Measurements from ENCODE around the gene CDH4.

Gene CDH4

GRCh38 chr20:61972636-61973508 is 720.8 kb downstream of the CDH4 start:
- TF ChIP-seq ZNF350 (tag by site-specific recombination; IDR thresholded peaks at IDR 0.05) = no peak
- TF ChIP-seq INSM2 (tag by site-specific recombination; IDR thresholded peaks at IDR 0.05) = no peak
- no peak for TF ChIP-seq ZBTB17 (tag by site-specific recombination; IDR thresholded peaks at IDR 0.05)
- TF ChIP-seq PRDM6 (tag by site-specific recombination; IDR thresholded peaks at IDR 0.05) = no peak
- no peak for TF ChIP-seq ZNF416 (tag by site-specific recombination; IDR thresholded peaks at IDR 0.05)
- no peak for TF ChIP-seq ZNF394 (tag by site-specific recombination; IDR thresholded peaks at IDR 0.05; ENCODE audit: borderline replicate concordance)
- no peak for TF ChIP-seq EGR2 (tag by site-specific recombination; IDR thresholded peaks at IDR 0.05; ENCODE audit: low read depth)
- no peak for TF ChIP-seq ZNF623 (tag by site-specific recombination; IDR thresholded peaks at IDR 0.05)
- no peak for TF ChIP-seq ZNF510 (tag by site-specific recombination; IDR thresholded peaks at IDR 0.05; ENCODE audit: insufficient replicate concordance)
- TF ChIP-seq ZBTB26 (tag by site-specific recombination; optimal IDR thresholded peaks at IDR 0.05) = no peak
- no peak for TF ChIP-seq ZXDB (tag by site-specific recombination; IDR thresholded peaks at IDR 0.05)
- TF ChIP-seq TCF7L2 (IDR thresholded peaks at IDR 0.05; ENCODE audit: borderline replicate concordance, low read depth, low read length) = no peak
- TF ChIP-seq ZBTB48 (tag by site-specific recombination; IDR thresholded peaks at IDR 0.05) = no peak
- TF ChIP-seq ZFP41 (tag by site-specific recombination; IDR thresholded peaks at IDR 0.05; ENCODE audit: borderline replicate concordance) = no peak
- TF ChIP-seq ZNF140 (tag by site-specific recombination; IDR thresholded peaks at IDR 0.05) = no peak
- no peak for TF ChIP-seq ZNF548 (tag by site-specific recombination; IDR thresholded peaks at IDR 0.05)

GRCh38 chr20:61973515-61974356 is 721.7 kb downstream of the CDH4 start:
- H3K9me3 ChIP-seq (ENCODE audit: control insufficient read depth, insufficient read depth, low read depth, low read length) = no peaks in the 10 kb centered on the region
- ChIA-PET CTCF (no interaction called here), POLR2A (no interaction called here)
- H3K27ac ChIP-seq (ENCODE audit: extremely low read depth, low read depth, low read length) = no peak overlapping the region
- H3K36me3 ChIP-seq (ENCODE audit: control insufficient read depth in 2 of 2, insufficient read depth in 1 of 2, low read length in 2 of 2) = peaks cover 0 to 31% of the 10 kb centered on the region in 2 experiments; a peak in 1 of 3 replicates
- no peaks in the 10 kb centered on the region for H3K4me1 ChIP-seq (ENCODE audit: control insufficient read depth, insufficient read depth, low read length)
- no peak overlapping the region for H3K4me3 ChIP-seq (ENCODE audit: low read depth, low read length)
- TF ChIP-seq GFI1B (tag by site-specific recombination; IDR thresholded peaks at IDR 0.05) = no peak
- no peak for TF ChIP-seq ZNF623 (tag by site-specific recombination; IDR thresholded peaks at IDR 0.05)
- no peak for TF ChIP-seq ZNF654 (tag by site-specific recombination; IDR thresholded peaks at IDR 0.05; ENCODE audit: low read depth)
- TF ChIP-seq SCRT1 (tag by site-specific recombination; IDR thresholded peaks at IDR 0.05; ENCODE audit: borderline replicate concordance) = peak; percentile 49; the same call in 1 of the 2 replicates
- no peak for TF ChIP-seq KLF10 (tag by site-specific recombination; IDR thresholded peaks at IDR 0.05)
- TF ChIP-seq ZNF600 (tag by site-specific recombination; IDR thresholded peaks at IDR 0.05) = peak; percentile 86
- TF ChIP-seq SCRT2 (tag by site-specific recombination; IDR thresholded peaks at IDR 0.05) = peak; percentile 69

More at GRCh38 chr20:61972636-61973508, 720.8 kb downstream of the CDH4 start:
- Histone ChIP-seq H3K4me3 (ENCODE audit: low read depth, low read length) (no peak overlapping the region), H3K36me3 (ENCODE audit: control insufficient read depth in 2 of 2, insufficient read depth in 1 of 2, low read length in 2 of 2) (peaks cover 0 to 31% of the 10 kb centered on the region in 2 experiments; a peak in 1 of 3 replicates), H3K27ac (ENCODE audit: extremely low read depth, low read depth, low read length) (no peak overlapping the region), H3K9me3 (ENCODE audit: control insufficient read depth, insufficient read depth, low read depth, low read length) (no peaks in the 10 kb centered on the region), H3K4me1 (ENCODE audit: control insufficient read depth, insufficient read depth, low read length) (no peaks in the 10 kb centered on the region)
- POLR2A ChIA-PET = no interaction called here
- CTCF ChIA-PET = interaction anchor here (0.7 kb wide), 1 partner anchor 220 kb away, joined by 3 read pairs; no protein-coding TSS in a partner anchor
